Anterior cingulate cortex (tissue), 58 donors: ENCODE data around the gene DOCK4.

ENCODE experiments used
- DNase-seq, 58 donors: peaks; one replicate each; lab custom pipeline; 2025; lab: John Stamatoyannopoulos, UW

The DOCK4 gene

DNA sequence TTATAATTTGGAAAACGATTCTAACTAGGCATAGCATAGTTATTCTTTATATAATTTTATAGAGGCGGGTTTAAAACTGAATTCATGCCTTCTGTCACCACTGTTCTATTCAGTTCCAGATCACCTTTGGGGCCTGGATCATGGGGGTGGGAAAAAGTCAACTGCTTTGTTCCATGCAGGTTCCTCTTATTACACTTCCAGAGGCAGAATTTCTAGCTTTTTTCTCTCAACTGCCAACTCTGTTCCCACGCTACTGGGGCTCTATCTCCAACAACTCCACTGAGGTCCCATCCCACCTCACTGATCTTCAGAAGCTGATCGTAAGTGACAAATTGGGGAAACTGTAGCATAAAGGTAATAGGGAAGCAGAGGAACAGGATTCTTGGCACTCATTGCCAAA lies 360.3 kb downstream of the DOCK4 start:
- no peak for DNase-seq

DNA sequence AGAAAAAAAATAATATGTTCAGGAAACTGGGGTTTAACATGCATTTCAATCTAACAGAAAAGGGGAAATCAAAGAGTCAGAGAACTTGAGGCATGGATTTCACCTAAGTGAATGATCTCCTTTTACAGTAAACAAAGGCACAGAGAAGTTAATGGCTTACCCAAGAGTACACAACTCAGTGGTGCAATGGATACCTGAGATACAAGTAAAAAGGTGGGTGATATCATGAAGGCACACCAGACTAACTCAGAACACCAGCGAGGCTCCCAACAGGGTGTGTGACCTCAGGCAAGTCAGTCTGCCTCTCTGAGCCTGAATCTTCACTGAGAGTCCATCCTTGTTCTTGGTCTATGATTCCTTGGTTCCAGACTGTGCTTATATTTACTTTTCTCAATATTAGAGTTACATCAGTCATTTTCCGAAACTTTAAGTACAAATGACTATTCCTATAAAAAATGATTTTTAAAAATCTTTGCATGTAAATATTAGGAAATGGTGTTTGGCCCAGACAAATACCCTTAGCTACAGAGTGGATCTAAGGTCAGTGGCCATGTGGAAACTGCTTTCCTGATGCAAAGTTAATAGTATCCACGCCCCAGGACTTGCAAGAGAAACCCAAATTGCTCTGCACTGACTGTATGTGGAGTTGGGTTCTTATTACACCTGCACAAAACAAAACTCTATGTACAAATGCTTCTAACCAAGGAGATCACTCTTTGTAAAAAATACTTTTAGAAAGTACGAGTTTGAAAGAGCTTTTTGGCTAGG lies 361.1 kb downstream of the DOCK4 start:
- no peak for DNase-seq

DNA sequence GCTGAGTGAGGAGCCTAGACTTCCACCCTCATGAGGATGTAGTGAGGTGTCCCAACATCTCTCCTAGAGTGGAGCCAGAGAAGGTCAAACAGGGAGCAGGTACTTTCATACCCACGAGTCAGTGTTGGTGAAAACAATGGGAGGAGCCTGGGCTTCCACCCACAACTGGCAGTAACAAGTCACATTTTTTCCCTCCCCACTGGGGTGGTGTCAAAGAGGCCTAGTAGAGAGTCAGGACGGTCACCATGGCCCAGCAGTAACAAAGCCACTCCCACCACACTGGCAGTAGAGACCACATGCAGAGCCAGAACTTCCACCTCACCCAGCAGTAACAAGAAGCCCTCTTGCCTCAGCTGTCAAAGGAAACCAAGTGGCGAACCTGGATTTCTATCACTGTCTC lies 363.7 kb downstream of the DOCK4 start:
- no peak for DNase-seq

DNA sequence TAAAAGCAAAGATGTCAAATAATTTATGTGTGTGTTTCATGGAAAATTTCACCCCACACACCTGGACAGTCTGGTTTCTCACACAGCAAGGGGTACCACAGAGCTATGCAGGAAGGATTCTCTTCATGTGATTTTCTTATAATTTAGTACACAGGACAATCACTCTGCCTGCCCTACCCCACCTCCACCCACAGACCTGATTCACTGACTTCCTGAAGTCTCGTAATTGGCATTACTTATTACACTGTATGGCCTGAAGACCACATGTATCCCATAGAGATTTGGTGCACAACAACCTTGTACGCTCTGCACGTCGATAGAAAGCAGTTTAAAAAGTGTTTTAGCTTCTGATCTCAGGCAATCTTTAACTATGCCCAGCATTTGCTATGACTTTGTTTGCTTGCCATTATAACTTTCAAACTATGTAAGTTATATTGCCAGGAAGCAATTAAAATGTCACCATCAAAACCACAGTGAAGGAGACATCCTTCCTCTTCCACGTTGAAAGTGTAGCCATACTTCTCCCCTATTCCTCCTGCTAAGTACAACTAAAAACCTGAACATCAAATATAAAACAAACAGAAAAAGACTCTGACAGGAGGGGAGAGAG lies 364.5 kb downstream of the DOCK4 start:
- no peak for DNase-seq

DNA sequence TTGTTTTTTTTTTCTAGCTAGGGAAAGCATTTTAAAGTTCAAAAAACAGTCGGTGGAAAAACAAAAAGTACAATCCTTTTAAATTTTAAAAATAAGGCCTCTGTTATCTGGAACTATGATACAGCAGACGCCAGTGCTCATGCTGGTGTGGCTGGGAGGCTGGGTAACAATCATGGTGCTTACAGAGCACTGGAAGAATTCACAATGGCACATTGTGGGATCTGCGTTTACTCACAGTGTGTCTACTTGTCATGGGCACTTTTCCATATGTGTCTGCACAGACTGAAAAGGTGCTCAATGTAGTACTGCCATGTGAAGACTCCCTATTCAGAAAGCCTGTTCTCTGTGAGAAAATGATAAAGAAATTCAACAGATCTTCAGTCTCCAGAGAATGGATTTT lies 365.7 kb downstream of the DOCK4 start:
- DNase-seq: peak in 10 of 58 donors; percentile 4 to 53 (median 19)

DNA sequence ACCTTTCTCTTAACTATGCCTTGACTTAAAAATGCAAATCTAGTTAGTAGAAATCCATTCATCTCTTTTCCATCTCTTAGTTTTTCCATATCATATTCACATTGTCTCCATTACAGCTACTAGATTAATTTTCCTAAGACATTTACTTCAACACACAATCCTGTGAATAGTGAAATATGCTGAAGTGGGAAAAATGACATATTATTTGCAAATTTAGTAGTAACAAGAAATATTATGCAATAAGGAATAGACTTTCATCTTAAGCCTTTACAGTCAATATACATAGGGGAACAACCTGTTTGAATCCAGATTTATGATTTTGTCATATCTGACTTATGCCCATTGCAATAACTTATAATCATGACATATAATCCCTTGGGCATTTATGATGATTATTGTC lies 366.9 kb downstream of the DOCK4 start:
- DNase-seq: no peak

DNA sequence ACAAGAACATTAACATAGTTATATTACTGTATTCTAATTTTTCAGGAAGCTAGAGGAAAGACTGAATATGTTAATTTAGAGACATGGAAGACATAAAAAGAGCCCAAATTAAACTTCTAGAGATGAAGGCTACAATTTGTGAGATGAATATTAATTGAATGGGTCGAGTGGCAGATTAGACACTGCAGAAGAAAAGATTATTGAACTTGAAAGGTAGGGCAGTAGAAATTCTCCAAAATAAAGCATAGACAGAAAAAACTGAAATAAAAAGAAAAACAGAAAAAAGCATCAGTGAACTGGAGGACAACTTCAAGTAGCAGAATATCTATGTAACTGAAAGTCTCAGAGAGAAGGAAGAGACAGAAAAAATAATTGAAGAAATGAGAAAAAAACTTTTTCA lies 369.6 kb downstream of the DOCK4 start:
- no peak for DNase-seq

DNA sequence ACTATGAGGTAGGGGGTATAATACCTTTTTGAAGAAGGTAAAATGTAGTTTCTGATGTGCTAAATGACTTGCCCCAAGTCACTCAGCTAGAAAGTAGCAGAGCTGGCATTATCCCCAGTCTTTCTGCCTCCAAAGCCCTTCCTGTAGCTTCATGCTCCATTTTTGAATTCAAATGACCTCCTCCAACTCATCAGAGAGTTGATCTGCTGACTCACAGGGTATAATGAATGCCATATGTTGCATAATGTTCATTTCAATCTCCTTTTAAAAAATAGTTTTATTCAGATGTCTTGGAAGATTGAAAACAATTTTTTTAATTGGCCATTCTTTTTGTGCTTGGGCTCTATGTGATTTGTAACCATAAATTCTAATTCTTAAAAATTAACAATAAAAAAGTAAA lies 371.1 kb downstream of the DOCK4 start:
- DNase-seq: no peak

DNA sequence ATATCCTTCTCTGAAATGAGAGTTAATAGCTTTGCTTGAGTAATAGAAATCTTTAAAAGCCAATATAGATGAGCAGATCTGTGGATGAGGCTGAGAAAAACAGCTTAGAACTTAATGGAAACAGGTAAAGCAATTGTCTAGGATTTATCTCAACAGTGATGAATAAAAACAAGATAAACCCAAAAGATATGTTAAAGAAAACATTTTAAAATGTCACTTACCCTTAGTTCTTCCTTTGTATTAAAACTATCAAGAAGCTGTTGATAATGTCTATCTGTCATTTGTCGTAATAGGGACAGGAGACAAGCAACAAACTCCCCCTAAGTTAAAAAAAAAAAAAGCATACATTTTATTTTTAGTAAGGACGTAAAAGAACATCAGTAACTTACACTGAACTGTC lies 371.8 kb downstream of the DOCK4 start:
- no peak for DNase-seq

DNA sequence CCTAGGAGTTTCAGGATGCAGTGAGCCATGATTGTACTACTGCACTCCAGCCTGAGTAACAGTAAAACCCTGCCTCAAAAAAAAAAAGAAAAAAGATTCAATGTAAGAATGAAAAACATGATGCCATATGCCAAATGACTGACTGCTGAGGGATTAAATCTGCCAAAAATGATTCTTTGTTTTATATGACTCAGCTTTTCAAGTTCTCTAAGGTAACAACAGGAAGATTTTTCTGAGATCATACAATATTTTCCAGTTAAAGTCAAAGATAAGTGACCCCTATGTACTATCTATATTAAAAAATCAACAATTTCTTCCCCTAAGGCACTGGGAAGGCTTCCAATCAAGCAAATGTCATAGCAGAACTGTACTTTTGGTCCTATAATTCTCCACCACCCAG lies 372.7 kb downstream of the DOCK4 start:
- DNase-seq: no peak

DNA sequence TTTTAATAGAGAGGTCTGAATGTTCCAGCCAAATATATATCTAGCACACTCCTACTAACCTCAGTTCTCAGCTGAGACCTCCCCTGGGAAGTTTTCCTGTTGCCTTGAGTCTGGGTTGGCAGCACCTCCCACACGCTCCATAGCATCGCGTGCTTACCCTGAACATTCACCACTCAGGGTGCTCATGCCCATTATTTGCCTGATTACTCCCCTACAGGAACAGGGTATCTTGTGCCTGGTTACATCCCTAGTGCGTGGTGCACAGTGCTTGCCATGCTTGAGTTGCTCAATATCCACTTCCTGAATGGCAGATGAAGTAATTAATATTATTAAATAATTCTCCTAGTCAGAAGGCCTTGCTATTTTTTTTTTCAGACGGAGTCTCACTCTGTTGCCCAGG lies 374.0 kb downstream of the DOCK4 start:
- no peak for DNase-seq

DNA sequence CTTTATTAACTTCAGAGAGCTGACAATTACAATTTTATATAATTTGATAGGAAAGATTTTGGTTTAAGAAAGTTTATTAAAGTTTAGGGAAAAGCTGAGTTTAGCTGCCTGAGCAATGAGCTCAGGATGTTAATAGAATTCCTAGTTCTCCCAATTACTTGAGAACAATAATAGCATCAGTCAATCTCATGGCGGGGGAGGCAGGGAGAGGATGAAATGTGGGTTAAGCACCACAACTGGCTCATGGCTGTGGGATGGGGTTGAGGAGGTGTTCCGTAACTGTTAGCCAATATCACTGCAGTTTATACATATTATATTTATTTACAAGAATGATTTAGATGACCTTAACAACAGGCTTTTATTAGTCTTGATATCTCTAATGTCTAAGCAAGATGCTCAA lies 377.0 kb downstream of the DOCK4 start:
- no peak for DNase-seq

DNA sequence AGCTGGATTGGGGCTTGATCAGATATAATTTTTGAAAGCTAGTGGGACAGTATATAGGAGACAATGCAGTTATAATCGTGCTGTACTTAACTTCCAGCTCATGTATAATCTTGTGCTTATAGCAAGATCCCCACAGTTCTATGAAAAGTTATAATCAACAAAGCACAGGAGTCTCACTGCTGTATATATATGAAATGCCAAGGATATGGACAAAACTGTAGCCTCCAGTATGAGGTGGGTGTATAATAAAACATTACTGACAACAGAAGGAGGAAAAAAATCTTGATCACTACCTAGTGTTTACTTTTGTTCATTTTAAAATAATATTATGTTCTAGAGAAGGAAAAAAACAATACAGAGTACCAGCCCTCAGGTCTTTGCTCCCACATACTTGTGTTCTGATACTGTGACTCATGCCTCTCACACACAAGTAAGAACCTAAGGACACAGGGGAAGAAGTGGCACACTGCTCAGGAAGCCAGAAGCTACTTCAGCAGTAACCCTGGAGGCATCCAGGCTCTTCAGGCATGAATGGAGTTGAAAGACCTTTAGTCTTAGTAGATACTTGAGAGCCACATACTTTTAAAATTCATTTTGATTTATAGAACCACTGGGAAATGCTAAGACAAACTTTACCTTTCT lies 378.2 kb downstream of the DOCK4 start:
- DNase-seq: no peak

DNA sequence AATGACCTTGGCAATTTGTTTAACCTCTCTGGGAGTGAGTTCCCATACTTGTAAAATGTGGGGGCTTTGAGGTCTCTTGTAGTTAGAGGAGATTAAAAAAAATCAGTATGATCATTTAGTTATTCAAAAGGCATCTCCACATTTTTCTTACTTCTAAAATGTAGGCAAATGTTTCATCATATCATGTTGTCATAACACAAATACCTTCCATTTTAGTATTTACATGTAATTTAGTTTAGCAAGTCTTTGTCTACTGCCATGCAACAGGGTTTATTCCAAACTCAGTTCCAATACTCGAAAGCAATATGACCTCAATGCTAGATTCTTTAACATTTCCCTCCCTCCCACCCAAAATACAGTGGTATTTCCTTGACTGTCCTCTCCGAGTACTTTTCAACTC lies 381.2 kb downstream of the DOCK4 start:
- DNase-seq: no peak

DNA sequence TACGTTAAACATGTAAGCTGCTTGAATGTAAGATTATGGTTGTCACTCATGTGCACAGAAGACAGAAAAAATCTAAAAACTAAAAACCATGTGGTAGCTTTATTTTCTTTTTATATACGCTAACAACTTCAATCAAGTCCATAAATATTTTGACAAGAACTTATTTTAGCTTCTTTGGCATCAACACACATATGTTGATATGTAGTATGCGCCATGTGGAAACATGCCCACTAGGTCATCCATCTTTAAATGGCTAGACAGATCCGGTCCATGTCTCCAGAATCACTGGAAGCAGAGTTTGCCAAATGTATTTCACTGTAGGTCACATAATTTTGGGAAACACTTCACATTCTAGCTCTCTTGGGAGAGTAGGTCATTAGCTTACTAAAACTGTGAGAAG lies 382.4 kb downstream of the DOCK4 start:
- DNase-seq: no peak

DNA sequence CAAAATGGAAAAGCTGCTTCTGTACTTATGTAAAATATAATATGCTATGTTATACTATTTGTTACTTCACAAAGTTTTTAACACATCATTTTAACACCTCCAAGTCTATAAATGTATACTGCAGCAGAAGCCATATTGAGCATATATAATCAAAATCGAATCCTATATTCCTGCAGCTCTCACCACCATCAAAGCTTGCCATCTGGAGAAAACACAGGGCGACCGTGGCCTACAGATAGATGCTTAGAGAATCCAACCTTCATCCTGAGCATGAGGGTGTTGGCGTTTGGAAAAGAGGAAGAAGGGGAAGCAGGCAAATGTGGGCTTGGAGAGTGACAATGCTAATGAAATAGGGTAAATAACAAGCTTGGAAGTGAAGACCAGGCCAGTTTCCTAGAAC lies 385.2 kb downstream of the DOCK4 start:
- peak in 11 of 58 donors; percentile 3 to 36 (median 9) for DNase-seq

DNA sequence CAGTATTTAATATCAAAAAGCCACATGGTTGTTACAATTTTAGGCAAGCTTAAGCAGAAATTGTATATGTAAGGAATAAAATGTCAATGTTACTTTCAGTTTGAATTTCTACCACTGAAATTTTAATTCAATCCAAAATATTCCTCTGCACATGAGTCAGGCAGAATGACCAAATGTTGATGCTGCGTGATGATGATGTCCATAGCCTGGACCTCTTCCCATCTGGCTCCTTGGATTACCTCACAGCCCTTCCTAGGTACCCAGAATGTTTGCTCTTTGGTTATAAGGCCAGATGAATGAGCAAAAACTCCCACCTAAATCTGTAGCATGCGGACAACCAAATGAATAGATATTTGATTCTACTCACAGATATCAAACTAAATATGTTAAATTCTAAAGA lies 385.6 kb downstream of the DOCK4 start:
- DNase-seq: peak in 1 of 58 donors; percentile 5

DNA sequence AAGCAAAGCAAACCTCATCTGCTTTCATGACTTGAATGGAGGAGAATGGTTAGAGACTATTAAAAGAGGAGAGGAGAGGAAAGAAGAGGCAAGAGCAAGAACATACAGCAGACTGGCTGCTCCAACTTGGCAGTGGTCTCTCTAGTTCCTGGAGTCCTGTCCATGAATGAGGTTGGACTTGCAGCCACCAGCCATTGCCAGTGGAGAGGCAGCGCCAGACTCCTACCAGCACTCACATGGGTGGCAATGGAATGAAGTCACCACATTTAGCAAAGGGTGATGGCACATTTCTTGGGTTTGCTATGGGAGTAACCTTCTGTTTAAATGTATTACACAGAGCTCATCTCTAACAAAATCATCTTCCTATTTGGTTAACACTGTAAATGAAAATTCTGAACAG lies 386.1 kb downstream of the DOCK4 start:
- peak in 2 of 58 donors; percentile 7 to 43 for DNase-seq

DNA sequence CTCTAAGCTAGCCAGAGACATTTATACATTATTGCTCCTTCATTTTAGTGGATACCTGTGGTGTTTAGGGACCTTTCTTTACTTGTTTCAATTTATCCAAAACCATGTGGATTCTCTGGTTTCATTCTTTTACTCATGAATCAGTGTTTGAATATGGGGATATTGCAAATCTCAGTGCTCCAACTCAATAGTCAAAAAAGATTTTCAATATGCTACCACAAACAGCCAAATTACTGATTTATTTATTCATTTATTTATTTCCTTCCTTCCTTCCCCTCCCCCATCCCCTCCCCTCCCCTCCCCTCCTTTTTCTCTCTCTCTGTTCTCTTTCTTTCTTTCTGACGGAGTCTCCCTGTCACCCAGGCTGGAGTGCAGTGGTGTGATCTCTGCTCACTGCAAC lies 390.8 kb downstream of the DOCK4 start:
- no peak for DNase-seq

DNA sequence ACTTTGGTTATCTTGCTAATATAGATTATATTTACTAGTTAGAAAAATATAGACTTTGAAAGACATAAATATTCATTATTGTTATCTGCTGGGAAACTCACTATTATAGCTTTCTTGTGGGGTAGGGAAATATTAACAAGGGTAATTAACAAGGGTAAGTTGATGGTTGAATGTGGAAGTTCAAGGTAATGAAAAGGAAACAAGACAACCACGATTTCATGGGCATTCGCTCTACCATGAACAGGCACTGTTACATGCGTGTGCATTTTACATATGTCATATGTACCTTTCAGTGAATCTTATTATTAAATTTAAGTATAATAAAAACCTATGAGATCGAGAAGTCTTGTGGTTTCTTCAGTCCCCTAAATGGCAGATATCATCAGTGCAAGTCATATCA lies 392.9 kb downstream of the DOCK4 start:
- no peak for DNase-seq

DNA sequence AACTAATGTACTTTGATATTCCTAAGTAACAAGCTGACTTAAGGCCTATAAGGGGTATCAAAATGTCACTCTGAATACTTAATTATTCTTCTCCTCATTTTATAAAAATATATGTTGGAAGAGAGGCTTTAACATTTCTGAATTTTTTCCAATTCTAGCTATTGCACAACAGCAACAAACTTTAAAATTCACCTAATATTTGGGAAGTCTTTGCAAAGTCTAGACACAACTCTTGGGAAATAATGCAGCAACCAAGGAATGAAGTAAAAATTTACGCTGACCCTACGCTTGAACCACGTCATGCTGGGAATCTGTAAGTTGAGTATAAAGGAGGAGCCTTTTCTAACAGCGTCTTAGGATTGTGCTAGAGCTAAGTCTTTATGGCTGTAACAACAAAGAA lies 400.0 kb downstream of the DOCK4 start:
- DNase-seq: no peak
